ENCODE results near the gene STARD9.

DNA sequence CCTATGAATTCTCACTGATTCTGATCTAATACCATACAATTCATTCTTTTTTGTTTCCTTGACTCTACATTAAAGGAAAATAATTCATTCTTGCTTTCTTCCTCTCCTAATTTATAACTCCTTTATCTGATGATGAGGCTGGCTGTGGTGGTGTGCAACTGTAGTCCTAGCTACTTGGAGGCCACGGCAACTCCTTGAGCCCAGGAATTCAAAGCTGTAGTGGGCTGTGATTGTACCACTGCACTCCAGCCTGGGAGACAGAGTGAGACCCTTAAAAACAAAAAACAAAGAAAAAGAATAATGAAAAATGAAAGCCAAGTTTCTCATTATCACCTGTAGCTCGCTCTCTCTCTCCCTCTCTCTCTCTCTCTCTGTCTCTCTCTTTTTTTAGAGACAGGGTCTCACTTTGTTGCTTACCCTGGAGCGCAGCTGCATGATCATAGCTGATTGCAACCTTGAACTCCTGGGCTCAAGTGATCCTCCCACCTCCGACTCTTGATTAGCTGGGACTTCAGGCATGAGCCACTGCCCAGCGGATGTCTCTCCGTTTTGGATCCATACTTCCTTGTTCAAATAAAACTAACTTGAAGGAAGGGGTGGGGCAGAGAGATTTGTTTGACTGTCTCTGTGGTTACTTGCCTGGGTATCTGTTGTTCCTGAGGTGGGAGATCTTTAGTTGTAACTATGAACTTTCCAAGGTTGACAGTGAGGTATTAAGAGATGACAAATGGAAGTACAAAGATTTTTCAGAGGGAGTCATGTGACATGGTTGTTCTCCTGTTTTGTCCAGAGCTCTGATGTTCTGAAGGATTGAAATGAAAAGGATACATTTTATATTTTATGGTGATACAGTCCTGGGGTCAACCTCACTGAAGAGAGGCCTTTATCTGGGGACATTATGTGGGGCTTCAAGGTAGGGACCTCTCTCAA is 46.9 kb downstream of the STARD9 start:
- no peak for TF ChIP-seq CEBPB (IDR thresholded peaks at IDR 0.05)
- TF ChIP-seq, protein P1, sequence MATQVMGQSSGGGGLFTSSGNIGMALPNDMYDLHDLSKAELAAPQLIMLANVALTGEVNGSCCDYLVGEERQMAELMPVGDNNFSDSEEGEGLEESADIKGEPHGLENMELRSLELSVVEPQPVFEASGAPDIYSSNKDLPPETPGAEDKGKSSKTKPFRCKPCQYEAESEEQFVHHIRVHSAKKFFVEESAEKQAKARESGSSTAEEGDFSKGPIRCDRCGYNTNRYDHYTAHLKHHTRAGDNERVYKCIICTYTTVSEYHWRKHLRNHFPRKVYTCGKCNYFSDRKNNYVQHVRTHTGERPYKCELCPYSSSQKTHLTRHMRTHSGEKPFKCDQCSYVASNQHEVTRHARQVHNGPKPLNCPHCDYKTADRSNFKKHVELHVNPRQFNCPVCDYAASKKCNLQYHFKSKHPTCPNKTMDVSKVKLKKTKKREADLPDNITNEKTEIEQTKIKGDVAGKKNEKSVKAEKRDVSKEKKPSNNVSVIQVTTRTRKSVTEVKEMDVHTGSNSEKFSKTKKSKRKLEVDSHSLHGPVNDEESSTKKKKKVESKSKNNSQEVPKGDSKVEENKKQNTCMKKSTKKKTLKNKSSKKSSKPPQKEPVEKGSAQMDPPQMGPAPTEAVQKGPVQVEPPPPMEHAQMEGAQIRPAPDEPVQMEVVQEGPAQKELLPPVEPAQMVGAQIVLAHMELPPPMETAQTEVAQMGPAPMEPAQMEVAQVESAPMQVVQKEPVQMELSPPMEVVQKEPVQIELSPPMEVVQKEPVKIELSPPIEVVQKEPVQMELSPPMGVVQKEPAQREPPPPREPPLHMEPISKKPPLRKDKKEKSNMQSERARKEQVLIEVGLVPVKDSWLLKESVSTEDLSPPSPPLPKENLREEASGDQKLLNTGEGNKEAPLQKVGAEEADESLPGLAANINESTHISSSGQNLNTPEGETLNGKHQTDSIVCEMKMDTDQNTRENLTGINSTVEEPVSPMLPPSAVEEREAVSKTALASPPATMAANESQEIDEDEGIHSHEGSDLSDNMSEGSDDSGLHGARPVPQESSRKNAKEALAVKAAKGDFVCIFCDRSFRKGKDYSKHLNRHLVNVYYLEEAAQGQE (IDR thresholded peaks at IDR 0.05; ENCODE audit: low read depth): no peak
- TF ChIP-seq TEAD4 (IDR thresholded peaks at IDR 0.05): no peak
- TF ChIP-seq, protein P2, sequence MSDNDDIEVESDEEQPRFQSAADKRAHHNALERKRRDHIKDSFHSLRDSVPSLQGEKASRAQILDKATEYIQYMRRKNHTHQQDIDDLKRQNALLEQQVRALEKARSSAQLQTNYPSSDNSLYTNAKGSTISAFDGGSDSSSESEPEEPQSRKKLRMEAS (IDR thresholded peaks at IDR 0.05): no peak
- no peak for TF ChIP-seq RAD21 (IDR thresholded peaks at IDR 0.05; ENCODE audit: low read depth)
